Thyroid gland (tissue), 4 donors: ENCODE data around the gene CDH4.

Experiments
- POLR2A ChIP-seq, 2 donors: fragments of 450-650 bp; IDR thresholded peaks; one replicate each; pipeline ENCODE4 v1.6.1; 2017; ENCODE audit warnings: antibody characterized with exemption in 2 of 2, mild to moderate bottlenecking in 2 of 2, moderate library complexity in 1 of 2
- TF ChIP-seq, protein P1 (sequence below), 6 experiments: fragments of 200-600 bp in 3 of 6; fragments of 450-650 bp in 3 of 6; sonication (generic) in 3 of 6; IDR thresholded peaks; one replicate each; pipeline ENCODE4 v1.5.1; 2016 to 2019; ENCODE audit warnings: antibody characterized with exemption in 6 of 6, mild to moderate bottlenecking in 2 of 6, inconsistent platforms in 1 of 6, moderate library complexity in 1 of 6

DNA sequence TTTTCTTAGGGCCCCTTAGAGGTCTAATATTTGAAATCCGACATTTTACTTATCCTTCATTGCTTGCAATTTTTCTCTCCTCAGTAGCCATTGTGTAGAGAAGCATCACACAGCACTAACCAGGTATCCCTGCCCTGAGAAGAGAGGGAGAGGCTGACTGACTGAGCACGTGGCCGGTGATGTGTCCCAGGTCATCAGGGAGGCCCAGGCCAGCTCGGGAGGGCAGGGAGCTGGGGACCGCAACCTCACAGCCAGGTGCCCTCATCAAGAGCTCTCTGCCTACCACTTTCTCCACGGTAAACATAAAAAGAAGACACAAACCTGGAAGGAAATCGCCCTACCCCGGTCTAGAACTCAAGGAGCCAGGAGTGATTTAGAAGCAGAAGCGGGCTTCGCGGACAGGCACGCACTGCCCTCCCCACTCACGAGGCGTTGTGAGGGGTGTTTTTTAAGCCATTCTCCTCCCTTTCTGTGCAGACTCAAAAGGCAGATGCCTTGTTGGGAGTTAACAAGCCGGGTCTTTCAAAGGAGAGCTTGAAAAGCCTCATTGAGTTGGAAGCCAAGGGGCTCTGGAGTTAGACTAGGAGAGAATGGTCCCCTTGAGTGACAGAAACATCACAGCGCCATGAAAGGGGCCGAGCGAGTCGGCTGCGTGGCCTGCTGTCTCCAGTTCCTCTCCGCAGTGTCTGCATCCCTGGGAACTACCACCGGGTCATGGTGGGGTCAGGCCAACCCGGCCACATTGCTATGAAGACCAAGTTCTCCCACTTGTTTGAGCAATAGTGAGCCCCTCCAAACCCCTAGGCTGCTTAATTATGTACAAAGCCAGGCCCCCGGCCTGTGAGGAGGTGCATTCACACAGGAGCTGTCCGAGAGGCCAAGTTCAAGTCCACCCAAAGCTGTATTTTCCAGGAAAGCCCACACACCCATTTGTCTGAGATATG is 285.4 kb downstream of the CDH4 start:
- TF ChIP-seq, protein P1, sequence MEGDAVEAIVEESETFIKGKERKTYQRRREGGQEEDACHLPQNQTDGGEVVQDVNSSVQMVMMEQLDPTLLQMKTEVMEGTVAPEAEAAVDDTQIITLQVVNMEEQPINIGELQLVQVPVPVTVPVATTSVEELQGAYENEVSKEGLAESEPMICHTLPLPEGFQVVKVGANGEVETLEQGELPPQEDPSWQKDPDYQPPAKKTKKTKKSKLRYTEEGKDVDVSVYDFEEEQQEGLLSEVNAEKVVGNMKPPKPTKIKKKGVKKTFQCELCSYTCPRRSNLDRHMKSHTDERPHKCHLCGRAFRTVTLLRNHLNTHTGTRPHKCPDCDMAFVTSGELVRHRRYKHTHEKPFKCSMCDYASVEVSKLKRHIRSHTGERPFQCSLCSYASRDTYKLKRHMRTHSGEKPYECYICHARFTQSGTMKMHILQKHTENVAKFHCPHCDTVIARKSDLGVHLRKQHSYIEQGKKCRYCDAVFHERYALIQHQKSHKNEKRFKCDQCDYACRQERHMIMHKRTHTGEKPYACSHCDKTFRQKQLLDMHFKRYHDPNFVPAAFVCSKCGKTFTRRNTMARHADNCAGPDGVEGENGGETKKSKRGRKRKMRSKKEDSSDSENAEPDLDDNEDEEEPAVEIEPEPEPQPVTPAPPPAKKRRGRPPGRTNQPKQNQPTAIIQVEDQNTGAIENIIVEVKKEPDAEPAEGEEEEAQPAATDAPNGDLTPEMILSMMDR (IDR thresholded peaks at IDR 0.05): no peak
- no peak for TF ChIP-seq POLR2A (IDR thresholded peaks at IDR 0.05)
